Activated CD8-positive, alpha-beta T cell treated with anti-CD3 and anti-CD28 coated beads for 36 hours (primary cell): ENCODE data around the gene LYSMD1. TPM values are rescaled to one million over a fixed set of nuclear protein-coding genes. Genes with fewer than 3 reads are reported as not detected.

ENCODE experiments used
- ATAC-seq: fragments of 200-7000 bp; cut with Tn5 transposase; one replicate; pipeline ENCODE4 v1.10.0; 2021; ENCODE audit warnings: mild to moderate bottlenecking, moderate library complexity
- CTCF ChIA-PET: fragments of 350-600 bp; sonication (Branson Sonifier 250); formaldehyde crosslinking; loops from one replicate; lab custom pipeline; 2021; ENCODE audit warnings: antibody characterized with exemption; lab: Charles Lee
- POLR2A ChIA-PET: fragments of 350-600 bp; sonication (Branson Sonifier 250); formaldehyde crosslinking; loops from one replicate; lab custom pipeline; 2021; ENCODE audit warnings: antibody characterized with exemption; lab: Charles Lee
- DNase-seq: peaks from one replicate; pipeline ENCODE4 v3.0.0-alpha.2; 2020
- H3K27ac Mint-ChIP-seq: one replicate; pipeline ENCODE4 v1.8.0; 2021; ENCODE audit warnings: mild to moderate bottlenecking, mixed read lengths
- H3K27me3 Mint-ChIP-seq: one replicate; pipeline ENCODE4 v1.8.0; 2021; ENCODE audit warnings: mixed read lengths
- H3K36me3 Mint-ChIP-seq: one replicate; pipeline ENCODE4 v1.8.0; 2021; ENCODE audit warnings: low read depth, mixed read lengths
- H3K4me1 Mint-ChIP-seq: one replicate; pipeline ENCODE4 v1.8.0; 2021; ENCODE audit warnings: low read depth, mixed read lengths
- H3K4me3 Mint-ChIP-seq: one replicate; pipeline ENCODE4 v1.8.0; 2021; ENCODE audit warnings: mild to moderate bottlenecking, moderate library complexity, mixed read lengths
- H3K9me3 Mint-ChIP-seq: one replicate; pipeline ENCODE4 v1.8.0; 2021; ENCODE audit warnings: mixed read lengths
- CTCF ChIP-seq: fragments of 200-600 bp; IDR thresholded peaks from one replicate; pipeline ENCODE4 v1.8.0; 2022; ENCODE audit warnings: antibody characterized with exemption, mild to moderate bottlenecking
- intact Hi-C: fragments of 100-400 bp; cut with micrococcal nuclease; formaldehyde crosslinking; loops from one replicate; pipeline ENCODE4 v1.10.0; 2022
- total RNA-seq, 2 experiments: library from RNA; stranded (reverse); gene quantifications; one replicate each; pipeline ENCODE4 v1.2.3, GENCODE V29; 2021

The LYSMD1 gene
- total RNA-seq, 2 experiments from 2014 or later = 4.5 TPM

DNA sequence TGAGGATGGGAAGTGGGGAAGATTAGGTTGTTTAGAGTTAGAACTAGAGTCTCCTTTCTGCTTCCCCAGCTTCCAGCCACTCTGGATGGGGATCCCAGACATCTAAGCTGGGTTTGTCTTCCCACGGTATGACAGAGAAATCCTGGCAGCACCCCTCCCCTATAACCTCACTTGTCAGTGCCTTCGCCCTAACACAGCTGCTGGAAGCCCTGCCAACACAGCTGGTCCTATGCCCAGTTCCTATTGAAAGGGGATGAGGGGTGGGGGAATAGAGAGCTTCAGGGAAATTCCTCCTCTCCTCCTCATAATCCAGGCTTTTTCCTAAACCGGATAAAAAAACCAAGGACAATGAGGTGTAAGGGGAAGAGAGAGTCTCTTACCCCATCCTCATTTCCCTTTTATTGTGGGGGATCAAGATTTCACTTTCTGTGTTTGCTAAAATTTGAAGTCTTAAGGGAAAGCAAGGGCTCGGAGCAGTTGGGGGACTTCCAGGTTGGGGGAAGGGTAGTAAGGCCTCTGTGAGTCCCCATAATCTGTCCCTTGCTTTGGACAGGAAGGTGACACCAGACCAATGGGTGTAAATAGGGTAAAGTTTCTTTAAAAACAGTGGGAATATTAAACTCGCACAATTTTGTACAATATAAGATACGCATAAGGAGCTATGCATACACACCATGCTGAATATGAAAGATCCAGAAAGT lies 9.5 kb upstream of the LYSMD1 start:
- no peak for DNase-seq
- POLR2A ChIA-PET = interaction anchor here (0.9 to 1.7 kb wide), 2 partner anchors 13 to 14 kb away, joined by 3 to 7 read pairs; partner anchors contain the start of gene VPS72
- CTCF ChIA-PET = interaction anchor here (0.9 to 2.3 kb wide), 6 partner anchors 32 to 77 kb away, joined by 3 to 8 read pairs (median 3); no protein-coding TSS in a partner anchor
- no peak for ATAC-seq
- Mint-ChIP-seq H3K27ac (no peak overlapping the region), H3K36me3 (peaks cover 18% of the 10 kb centered on the region), H3K9me3 (no peaks in the 10 kb centered on the region), H3K4me3 (no peak overlapping the region), H3K27me3 (no peaks in the 10 kb centered on the region), H3K4me1 (no peaks in the 10 kb centered on the region)
- intact Hi-C loops = no loop called here
- no peak for TF ChIP-seq CTCF

DNA sequence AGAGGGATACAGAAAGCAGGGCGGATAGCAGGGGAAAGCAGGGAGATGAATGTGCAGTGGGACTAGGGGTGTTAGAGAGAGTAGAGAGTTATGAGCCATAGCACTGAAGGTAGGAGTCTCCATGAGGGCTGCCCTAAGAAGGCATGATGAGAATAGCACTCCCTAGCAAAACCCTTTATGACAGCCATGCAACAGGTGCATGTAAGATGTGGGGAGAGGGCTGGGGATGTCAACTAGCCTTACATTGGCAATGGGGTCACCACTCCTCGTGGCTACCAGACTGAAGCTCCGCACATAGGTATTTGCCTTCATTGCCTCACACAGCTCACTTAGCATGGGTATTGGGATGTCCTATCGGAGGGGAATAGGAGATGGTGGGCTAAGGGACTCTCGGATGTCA lies 5.5 kb upstream of the LYSMD1 start:
- no peaks in the 10 kb centered on the region for H3K9me3 Mint-ChIP-seq
- H3K27me3 Mint-ChIP-seq = no peaks in the 10 kb centered on the region
- CTCF ChIA-PET = interaction anchor here (1.0 to 1.1 kb wide), 2 partner anchors 22 to 81 kb away, joined by 4 read pairs; no protein-coding TSS in a partner anchor
- peaks cover 33% of the 10 kb centered on the region for H3K36me3 Mint-ChIP-seq
- peaks cover 15% of the 10 kb centered on the region for H3K4me1 Mint-ChIP-seq
- POLR2A ChIA-PET = interaction anchor here (0.9 to 1.3 kb wide), 4 partner anchors 11 to 18 kb away, joined by 3 read pairs; partner anchors contain the start of gene VPS72
- DNase-seq (no peak), ATAC-seq (no peak)
- H3K4me3 Mint-ChIP-seq = no peak overlapping the region
- TF ChIP-seq CTCF = no peak
- intact Hi-C loops = no loop called here
- no peak overlapping the region for H3K27ac Mint-ChIP-seq

DNA sequence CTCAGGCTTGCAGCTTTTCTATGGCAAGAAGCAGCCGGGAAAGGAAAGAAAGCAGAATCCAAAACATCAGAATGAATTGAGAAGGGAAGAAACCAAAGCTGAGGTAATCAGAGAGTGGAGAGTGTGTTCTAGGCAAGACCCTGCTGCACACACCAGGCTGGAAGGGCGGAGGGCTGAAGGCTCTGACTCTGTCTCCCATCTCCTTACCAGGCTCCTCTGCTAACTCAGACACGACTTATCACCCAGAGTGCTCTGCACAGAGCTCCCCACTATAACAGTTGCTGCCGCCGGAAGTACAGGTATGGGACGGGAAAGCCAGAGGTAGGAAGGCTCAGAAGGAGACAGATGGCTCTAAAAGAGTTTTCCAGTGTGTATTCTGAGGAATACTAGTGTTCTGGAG lies 1.4 kb upstream of the LYSMD1 start:
- intact Hi-C loops = no loop called here
- Mint-ChIP-seq H3K36me3 (peaks cover 42% of the 10 kb centered on the region), H3K27ac (peak overlapping the region; percentile 94), H3K4me3 (peak overlapping the region; percentile 91), H3K27me3 (no peaks in the 10 kb centered on the region), H3K9me3 (no peaks in the 10 kb centered on the region), H3K4me1 (peaks cover 38% of the 10 kb centered on the region)
- DNase-seq (no peak), ATAC-seq (no peak)
- no peak for TF ChIP-seq CTCF
- ChIA-PET CTCF (interaction anchor here (1.1 to 2.6 kb wide), 7 partner anchors 10 to 171 kb away, joined by 3 to 13 read pairs (median 5); partner anchors contain the start of genes TNFAIP8L2 and VPS72), POLR2A (interaction anchor here (1.0 to 3.3 kb wide), 4 partner anchors 10 to 72 kb away, joined by 3 to 25 read pairs (median 12); partner anchors contain the start of genes TNFAIP8L2 and VPS72)

GRCh38 chr1:151166505-151166956 lies 829 bp upstream of the LYSMD1 start:
- intact Hi-C loops = no loop called here
- CTCF ChIA-PET = interaction anchor here (1.1 to 2.6 kb wide), 6 partner anchors 9 to 171 kb away, joined by 3 to 13 read pairs (median 4); partner anchors contain the start of genes TNFAIP8L2 and VPS72
- no peaks in the 10 kb centered on the region for H3K27me3 Mint-ChIP-seq
- peaks cover 48% of the 10 kb centered on the region for H3K36me3 Mint-ChIP-seq
- H3K9me3 Mint-ChIP-seq = no peaks in the 10 kb centered on the region
- DNase-seq = peak; percentile 23
- peak; percentile 0 for ATAC-seq
- peaks cover 44% of the 10 kb centered on the region for H3K4me1 Mint-ChIP-seq
- peak overlapping the region; percentile 91 for H3K4me3 Mint-ChIP-seq
- no peak for TF ChIP-seq CTCF
- POLR2A ChIA-PET = interaction anchor here (0.6 to 3.3 kb wide), 8 partner anchors 9 to 183 kb away, joined by 3 to 25 read pairs (median 3); partner anchors contain the start of genes PSMD4, TNFAIP8L2 and VPS72
- peak overlapping the region; percentile 94 for H3K27ac Mint-ChIP-seq
